Measurements from ENCODE around the gene ARVCF.
A peak's percentile ranks its signal among the peaks of the same experiment; 100 is the strongest.

ARVCF gene

GRCh38 chr22:19971276-19972124 is 45.1 kb downstream of the ARVCF start:
- Histone ChIP-seq H3K27me3 (ENCODE audit: insufficient read depth, poor library complexity, severe bottlenecking) (no peaks in the 10 kb centered on the region), H3K27ac (ENCODE audit: poor library complexity, severe bottlenecking) (no peak overlapping the region), H3K4me3 (ENCODE audit: severe bottlenecking) (no peak overlapping the region), H3K36me3 (ENCODE audit: low read depth) (peaks cover 4% of the 10 kb centered on the region; the same call in 1 of the 2 replicates), H3K4me1 (ENCODE audit: insufficient read depth, poor library complexity, severe bottlenecking) (peaks cover 12% of the 10 kb centered on the region), H3K9me3 (ENCODE audit: severe bottlenecking) (no peaks in the 10 kb centered on the region)
- ATAC-seq (ENCODE audit: low read depth) (no peak), DNase-seq (ENCODE audit: low spot score) (no peak)
- no peak for TF ChIP-seq CTCF (IDR thresholded peaks at IDR 0.05; ENCODE audit: poor library complexity, severe bottlenecking)

DNA sequence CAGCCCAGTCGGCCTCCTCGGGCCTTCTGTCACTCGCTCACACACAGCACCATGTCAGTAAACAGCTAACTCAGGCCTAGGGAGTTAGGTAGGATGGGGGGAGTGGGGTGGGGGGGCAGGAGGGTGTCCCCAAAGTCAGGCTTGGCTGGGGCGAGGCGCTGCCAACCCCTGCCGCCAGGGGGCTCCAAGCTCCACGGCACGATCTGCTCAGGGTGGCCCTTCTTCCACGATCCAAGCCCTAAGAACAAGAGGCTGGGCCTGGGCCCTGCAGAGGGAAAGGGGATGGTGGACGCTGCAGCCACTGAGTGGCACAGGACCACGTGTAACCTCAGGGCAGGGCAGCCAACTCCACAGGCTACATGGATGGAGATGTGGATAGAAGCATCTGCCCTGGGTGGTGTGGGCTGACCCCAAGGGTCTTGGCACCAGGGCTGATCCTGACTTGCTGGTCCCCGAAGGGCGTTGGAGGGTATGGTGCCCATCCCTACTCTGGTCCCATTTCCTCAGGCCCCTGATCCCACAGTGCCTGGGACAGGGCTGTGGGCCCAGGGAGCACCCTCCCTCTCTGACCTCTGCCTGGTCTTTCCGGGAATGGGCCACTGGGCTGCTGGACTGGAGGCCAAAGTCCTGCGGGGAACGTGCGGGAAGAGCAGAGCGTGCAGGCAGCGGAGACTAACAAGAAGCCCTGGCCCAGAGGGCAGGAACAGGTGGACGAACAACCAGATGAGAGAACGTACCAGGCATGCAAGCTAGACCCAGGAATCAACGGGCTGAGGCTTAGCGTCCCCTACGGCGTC is 45.9 kb downstream of the ARVCF start:
- no peaks in the 10 kb centered on the region for H3K9me3 ChIP-seq (ENCODE audit: severe bottlenecking)
- H3K4me3 ChIP-seq (ENCODE audit: severe bottlenecking) = no peak overlapping the region
- H3K27ac ChIP-seq (ENCODE audit: poor library complexity, severe bottlenecking) = no peak overlapping the region
- no peaks in the 10 kb centered on the region for H3K27me3 ChIP-seq (ENCODE audit: insufficient read depth, poor library complexity, severe bottlenecking)
- DNase-seq (ENCODE audit: low spot score) (no peak), ATAC-seq (ENCODE audit: low read depth) (peak; percentile 50)
- peaks cover 9% of the 10 kb centered on the region for H3K4me1 ChIP-seq (ENCODE audit: insufficient read depth, poor library complexity, severe bottlenecking)
- TF ChIP-seq CTCF (IDR thresholded peaks at IDR 0.05; ENCODE audit: poor library complexity, severe bottlenecking) = peak; percentile 90
- peaks cover 4% of the 10 kb centered on the region; the same call in 1 of the 2 replicates for H3K36me3 ChIP-seq (ENCODE audit: low read depth)

- Histone ChIP-seq H3K9me3 (ENCODE audit: severe bottlenecking) (no peaks in the 10 kb centered on the region), H3K4me3 (ENCODE audit: severe bottlenecking) (no peak overlapping the region), H3K36me3 (ENCODE audit: low read depth) (peaks cover 9% of the 10 kb centered on the region), H3K4me1 (ENCODE audit: insufficient read depth, poor library complexity, severe bottlenecking) (peaks cover 3% of the 10 kb centered on the region), H3K27ac (ENCODE audit: poor library complexity, severe bottlenecking) (no peak overlapping the region), H3K27me3 (ENCODE audit: insufficient read depth, poor library complexity, severe bottlenecking) (no peaks in the 10 kb centered on the region)
- TF ChIP-seq CTCF (IDR thresholded peaks at IDR 0.05; ENCODE audit: poor library complexity, severe bottlenecking) = no peak
- DNase-seq (ENCODE audit: low spot score) = no peak
- ATAC-seq (ENCODE audit: low read depth) = no peak
Measured at GRCh38 chr22:19970031-19970478, 46.6 kb downstream of the ARVCF start.

DNA sequence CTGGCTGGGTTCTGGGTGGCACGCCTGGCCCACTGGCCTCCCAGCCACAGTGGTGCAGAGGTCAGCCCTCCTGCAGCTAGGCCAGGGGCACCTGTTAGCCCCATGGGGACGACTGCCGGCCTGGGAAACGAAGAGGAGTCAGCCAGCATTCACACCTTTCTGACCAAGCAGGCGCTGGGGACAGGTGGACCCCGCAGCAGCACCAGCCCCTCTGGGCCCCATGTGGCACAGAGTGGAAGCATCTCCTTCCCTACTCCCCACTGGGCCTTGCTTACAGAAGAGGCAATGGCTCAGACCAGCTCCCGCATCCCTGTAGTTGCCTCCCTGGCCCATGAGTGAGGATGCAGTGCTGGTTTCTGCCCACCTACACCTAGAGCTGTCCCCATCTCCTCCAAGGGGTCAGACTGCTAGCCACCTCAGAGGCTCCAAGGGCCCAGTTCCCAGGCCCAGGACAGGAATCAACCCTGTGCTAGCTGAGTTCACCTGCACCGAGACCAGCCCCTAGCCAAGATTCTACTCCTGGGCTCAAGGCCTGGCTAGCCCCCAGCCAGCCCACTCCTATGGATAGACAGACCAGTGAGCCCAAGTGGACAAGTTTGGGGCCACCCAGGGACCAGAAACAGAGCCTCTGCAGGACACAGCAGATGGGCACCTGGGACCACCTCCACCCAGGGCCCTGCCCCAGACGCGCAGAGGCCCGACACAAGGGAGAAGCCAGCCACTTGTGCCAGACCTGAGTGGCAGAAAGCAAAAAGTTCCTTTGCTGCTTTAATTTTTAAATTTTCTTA is 47.3 kb downstream of the ARVCF start:
- H3K27ac ChIP-seq (ENCODE audit: poor library complexity, severe bottlenecking) = no peak overlapping the region
- ATAC-seq (ENCODE audit: low read depth) = no peak; the same call in 2 of the 3 replicates
- no peaks in the 10 kb centered on the region for H3K4me1 ChIP-seq (ENCODE audit: insufficient read depth, poor library complexity, severe bottlenecking)
- no peaks in the 10 kb centered on the region for H3K27me3 ChIP-seq (ENCODE audit: insufficient read depth, poor library complexity, severe bottlenecking)
- TF ChIP-seq CTCF (IDR thresholded peaks at IDR 0.05; ENCODE audit: poor library complexity, severe bottlenecking) = no peak
- H3K9me3 ChIP-seq (ENCODE audit: severe bottlenecking) = no peaks in the 10 kb centered on the region
- no peak for DNase-seq (ENCODE audit: low spot score)
- H3K4me3 ChIP-seq (ENCODE audit: severe bottlenecking) = no peak overlapping the region
- peaks cover 16% of the 10 kb centered on the region for H3K36me3 ChIP-seq (ENCODE audit: low read depth)

All from RWPE2 (cell line).